Naive thymus-derived CD8-positive, alpha-beta T cell (primary cell): ENCODE data around the gene NOTCH1. TPM values are rescaled to one million over a fixed set of nuclear protein-coding genes. Genes with fewer than 3 reads are reported as not detected.

Experiments
- ATAC-seq, 2 donors: fragments of 150-1000 bp; cut with Tn5 transposase in 1 of 2; sonication (Bioruptor Pico), chemical (Tn5 transposase) in 1 of 2; 1 replicate in 1 of 2; 2 replicates in 1 of 2; pipeline ENCODE4 v1.10.0; 2021; ENCODE audit warnings: mild to moderate bottlenecking in 2 of 2, moderate library complexity in 2 of 2
- POLR2A ChIA-PET: fragments of 350-600 bp; sonication (Branson Sonifier 250); formaldehyde crosslinking; loops from one replicate; lab custom pipeline; 2021; ENCODE audit warnings: antibody characterized with exemption; lab: Charles Lee
- DNase-seq, 10 donors: peaks; one replicate each; pipeline versions ENCODE4 v3.0.0 to v3.0.0-alpha.2; 2020 to 2022
- H3K27ac Mint-ChIP-seq, 10 donors: one replicate each; pipeline ENCODE4 v1.8.0; 2020 to 2022; ENCODE audit warnings: mild to moderate bottlenecking in 10 of 10, mixed read lengths in 10 of 10, moderate library complexity in 4 of 10, inconsistent platforms in 1 of 10
- H3K27me3 Mint-ChIP-seq, 5 donors: one replicate each; pipeline ENCODE4 v1.8.0; 2021 to 2022; ENCODE audit warnings: mixed read lengths in 5 of 5
- H3K36me3 Mint-ChIP-seq, 3 donors: one replicate each; pipeline ENCODE4 v1.8.0; 2020 to 2022; ENCODE audit warnings: mixed read lengths in 3 of 3, mild to moderate bottlenecking in 2 of 3, inconsistent platforms in 1 of 3
- H3K4me1 Mint-ChIP-seq, 4 donors: one replicate each; pipeline ENCODE4 v1.8.0; 2021 to 2022; ENCODE audit warnings: mixed read lengths in 4 of 4
- H3K4me3 Mint-ChIP-seq, 10 donors: one replicate each; pipeline ENCODE4 v1.8.0; 2020 to 2022; ENCODE audit warnings: mild to moderate bottlenecking in 10 of 10, mixed read lengths in 10 of 10, moderate library complexity in 6 of 10, inconsistent platforms in 1 of 10
- H3K9me3 Mint-ChIP-seq, 9 donors: one replicate each; pipeline ENCODE4 v1.8.0; 2020 to 2022; ENCODE audit warnings: mixed read lengths in 9 of 9, mild to moderate bottlenecking in 3 of 9, inconsistent platforms in 1 of 9, moderate library complexity in 1 of 9
- polyA plus RNA-seq, 3 donors: library from polyadenylated mRNA; unstranded; fragments of 300-500 nt; fragmentation: Illumina TruSeq; gene quantifications; one replicate each; pipeline ENCODE4 v1.2.3, GENCODE V29; 2021
- total RNA-seq, 8 experiments: library from RNA in 2 of 8; stranded (reverse) in 2 of 8; gene quantifications; one replicate each; pipeline ENCODE4 v1.2.3 and lab custom pipeline; 2021 to 2026

Gene NOTCH1
- total and polyA plus RNA-seq, 5 experiments from 2014 or later = 1.3 to 84.3 (median 5.9) TPM

GRCh38 chr9:136496181-136496580, 49.7 kb downstream of the NOTCH1 start:
- H3K4me3 Mint-ChIP-seq = no peak overlapping the region
- no peaks in the 10 kb centered on the region for H3K4me1 Mint-ChIP-seq
- H3K27me3 Mint-ChIP-seq = no peaks in the 10 kb centered on the region
- no peaks in the 10 kb centered on the region for H3K9me3 Mint-ChIP-seq
- ATAC-seq (no peak), DNase-seq (no peak)
- H3K27ac Mint-ChIP-seq = no peak overlapping the region
- POLR2A ChIA-PET = interaction anchor here (0.9 kb wide), 1 partner anchor 12 kb away, joined by 3 read pairs; no protein-coding TSS in a partner anchor
- H3K36me3 Mint-ChIP-seq = peaks cover 0 to 37% (median 6%) of the 10 kb centered on the region in 3 donors

- H3K36me3 Mint-ChIP-seq = peaks cover 0 to 30% (median 6%) of the 10 kb centered on the region in 3 donors
- no peaks in the 10 kb centered on the region for H3K27me3 Mint-ChIP-seq
- H3K9me3 Mint-ChIP-seq = no peaks in the 10 kb centered on the region
- H3K4me3 Mint-ChIP-seq = no peak overlapping the region
- ATAC-seq (no peak), DNase-seq (no peak)
- POLR2A ChIA-PET = no interaction called here
- H3K27ac Mint-ChIP-seq = peak overlapping the region in 1 of 10 donors; percentile 37
- H3K4me1 Mint-ChIP-seq = no peaks in the 10 kb centered on the region
Observed at GRCh38 chr9:136495238-136495800, 50.5 kb downstream of the NOTCH1 start.

GRCh38 chr9:136494531-136495215, 51.2 kb downstream of the NOTCH1 start:
- DNase-seq (no peak), ATAC-seq (no peak)
- H3K36me3 Mint-ChIP-seq = peaks cover 0 to 26% (median 4%) of the 10 kb centered on the region in 3 donors
- no peaks in the 10 kb centered on the region for H3K9me3 Mint-ChIP-seq
- H3K27me3 Mint-ChIP-seq = no peaks in the 10 kb centered on the region
- POLR2A ChIA-PET = no interaction called here
- no peak overlapping the region for H3K27ac Mint-ChIP-seq
- no peaks in the 10 kb centered on the region for H3K4me1 Mint-ChIP-seq
- no peak overlapping the region for H3K4me3 Mint-ChIP-seq

- Mint-ChIP-seq H3K36me3 (peaks cover 0 to 21% (median 2%) of the 10 kb centered on the region in 3 donors), H3K9me3 (no peaks in the 10 kb centered on the region), H3K27me3 (no peaks in the 10 kb centered on the region), H3K4me1 (no peaks in the 10 kb centered on the region), H3K4me3 (no peak overlapping the region), H3K27ac (peak overlapping the region in 2 of 10 donors; percentile 22 to 57)
- POLR2A ChIA-PET = no interaction called here
- ATAC-seq = no peak
- no peak for DNase-seq
Observed at GRCh38 chr9:136494012-136494411, 51.8 kb downstream of the NOTCH1 start.

- POLR2A ChIA-PET = no interaction called here
- Mint-ChIP-seq H3K36me3 (peaks cover 0 to 17% (median 2%) of the 10 kb centered on the region in 3 donors), H3K4me1 (no peaks in the 10 kb centered on the region), H3K27ac (peak overlapping the region in 1 of 10 donors; percentile 22), H3K9me3 (no peaks in the 10 kb centered on the region), H3K4me3 (no peak overlapping the region), H3K27me3 (no peaks in the 10 kb centered on the region)
- DNase-seq (no peak), ATAC-seq (no peak)
Observed at GRCh38 chr9:136493567-136493971, 52.3 kb downstream of the NOTCH1 start.

- Mint-ChIP-seq H3K27ac (no peak overlapping the region), H3K36me3 (peaks cover 0 to 13% (median 2%) of the 10 kb centered on the region in 3 donors), H3K27me3 (no peaks in the 10 kb centered on the region), H3K9me3 (no peaks in the 10 kb centered on the region), H3K4me1 (peaks cover 0 to 2% (median 0%) of the 10 kb centered on the region in 4 donors), H3K4me3 (no peak overlapping the region)
- DNase-seq (no peak), ATAC-seq (no peak)
- POLR2A ChIA-PET = no interaction called here
Observed at GRCh38 chr9:136492978-136493522, 52.8 kb downstream of the NOTCH1 start.

GRCh38 chr9:136489731-136490130, 56.1 kb downstream of the NOTCH1 start:
- no peaks in the 10 kb centered on the region for H3K36me3 Mint-ChIP-seq
- H3K4me3 Mint-ChIP-seq = no peak overlapping the region
- DNase-seq (no peak), ATAC-seq (no peak)
- H3K27me3 Mint-ChIP-seq = no peaks in the 10 kb centered on the region
- H3K27ac Mint-ChIP-seq = peak overlapping the region in 1 of 10 donors; percentile 44
- no peaks in the 10 kb centered on the region for H3K9me3 Mint-ChIP-seq
- POLR2A ChIA-PET = interaction anchor here (0.9 to 1.7 kb wide), 2 partner anchors 49 to 142 kb away, joined by 6 read pairs; no protein-coding TSS in a partner anchor
- peaks cover 3 to 14% (median 5%) of the 10 kb centered on the region in 4 donors for H3K4me1 Mint-ChIP-seq

- POLR2A ChIA-PET = interaction anchor here (1.1 to 2.6 kb wide), 5 partner anchors 44 to 239 kb away, joined by 3 to 14 read pairs (median 5); no protein-coding TSS in a partner anchor
Observed at GRCh38 chr9:136488247-136489214, 57.3 kb downstream of the NOTCH1 start.

GRCh38 chr9:136487672-136488071, 58.2 kb downstream of the NOTCH1 start:
- Mint-ChIP-seq H3K27ac (no peak overlapping the region), H3K4me3 (no peak overlapping the region), H3K36me3 (no peaks in the 10 kb centered on the region), H3K9me3 (no peaks in the 10 kb centered on the region), H3K4me1 (peaks cover 5 to 18% (median 7%) of the 10 kb centered on the region in 4 donors), H3K27me3 (no peaks in the 10 kb centered on the region)
- ATAC-seq = no peak
- POLR2A ChIA-PET = interaction anchor here (0.5 to 2.6 kb wide), 5 partner anchors 45 to 274 kb away, joined by 3 to 14 read pairs (median 4); no protein-coding TSS in a partner anchor
- DNase-seq = no peak

More at GRCh38 chr9:136488247-136489214, 57.3 kb downstream of the NOTCH1 start:
- Mint-ChIP-seq H3K27me3 (no peaks in the 10 kb centered on the region), H3K4me3 (no peak overlapping the region), H3K36me3 (no peaks in the 10 kb centered on the region), H3K4me1 (peaks cover 3 to 14% (median 7%) of the 10 kb centered on the region in 4 donors), H3K27ac (no peak overlapping the region), H3K9me3 (no peaks in the 10 kb centered on the region)
- DNase-seq (peak; percentile 53 to 86 (median 75)), ATAC-seq (peak; percentile 41 to 44)

- no peak for ATAC-seq
- POLR2A ChIA-PET = interaction anchor here (0.5 to 3.7 kb wide), 4 partner anchors 53 to 274 kb away, joined by 3 to 23 read pairs (median 10); no protein-coding TSS in a partner anchor
- peaks cover 8 to 24% (median 11%) of the 10 kb centered on the region in 4 donors for H3K4me1 Mint-ChIP-seq
Observed at GRCh38 chr9:136486823-136487620, 58.8 kb downstream of the NOTCH1 start.

GRCh38 chr9:136486131-136486530, 59.7 kb downstream of the NOTCH1 start:
- Mint-ChIP-seq H3K4me1 (peaks cover 14 to 32% (median 20%) of the 10 kb centered on the region in 4 donors), H3K27me3 (no peaks in the 10 kb centered on the region), H3K36me3 (no peaks in the 10 kb centered on the region), H3K27ac (no peak overlapping the region), H3K9me3 (no peaks in the 10 kb centered on the region), H3K4me3 (no peak overlapping the region)
- POLR2A ChIA-PET = interaction anchor here (1.4 to 3.7 kb wide), 3 partner anchors 47 to 145 kb away, joined by 3 to 23 read pairs (median 14); no protein-coding TSS in a partner anchor
- DNase-seq = no peak
- ATAC-seq = no peak

More at GRCh38 chr9:136486823-136487620, 58.8 kb downstream of the NOTCH1 start:
- no peak for DNase-seq
- H3K27me3 Mint-ChIP-seq = no peaks in the 10 kb centered on the region
- H3K27ac Mint-ChIP-seq = no peak overlapping the region
- H3K36me3 Mint-ChIP-seq = no peaks in the 10 kb centered on the region
- no peak overlapping the region for H3K4me3 Mint-ChIP-seq
- H3K9me3 Mint-ChIP-seq = no peaks in the 10 kb centered on the region
